Measurements from ENCODE around the gene SHROOM2.
"Not testable (repeated sequence)": the region's sequence is repeated elsewhere in the genome, so short reads cannot be mapped to it uniquely, and the experiment has no call there.

The SHROOM2 gene, protein sequence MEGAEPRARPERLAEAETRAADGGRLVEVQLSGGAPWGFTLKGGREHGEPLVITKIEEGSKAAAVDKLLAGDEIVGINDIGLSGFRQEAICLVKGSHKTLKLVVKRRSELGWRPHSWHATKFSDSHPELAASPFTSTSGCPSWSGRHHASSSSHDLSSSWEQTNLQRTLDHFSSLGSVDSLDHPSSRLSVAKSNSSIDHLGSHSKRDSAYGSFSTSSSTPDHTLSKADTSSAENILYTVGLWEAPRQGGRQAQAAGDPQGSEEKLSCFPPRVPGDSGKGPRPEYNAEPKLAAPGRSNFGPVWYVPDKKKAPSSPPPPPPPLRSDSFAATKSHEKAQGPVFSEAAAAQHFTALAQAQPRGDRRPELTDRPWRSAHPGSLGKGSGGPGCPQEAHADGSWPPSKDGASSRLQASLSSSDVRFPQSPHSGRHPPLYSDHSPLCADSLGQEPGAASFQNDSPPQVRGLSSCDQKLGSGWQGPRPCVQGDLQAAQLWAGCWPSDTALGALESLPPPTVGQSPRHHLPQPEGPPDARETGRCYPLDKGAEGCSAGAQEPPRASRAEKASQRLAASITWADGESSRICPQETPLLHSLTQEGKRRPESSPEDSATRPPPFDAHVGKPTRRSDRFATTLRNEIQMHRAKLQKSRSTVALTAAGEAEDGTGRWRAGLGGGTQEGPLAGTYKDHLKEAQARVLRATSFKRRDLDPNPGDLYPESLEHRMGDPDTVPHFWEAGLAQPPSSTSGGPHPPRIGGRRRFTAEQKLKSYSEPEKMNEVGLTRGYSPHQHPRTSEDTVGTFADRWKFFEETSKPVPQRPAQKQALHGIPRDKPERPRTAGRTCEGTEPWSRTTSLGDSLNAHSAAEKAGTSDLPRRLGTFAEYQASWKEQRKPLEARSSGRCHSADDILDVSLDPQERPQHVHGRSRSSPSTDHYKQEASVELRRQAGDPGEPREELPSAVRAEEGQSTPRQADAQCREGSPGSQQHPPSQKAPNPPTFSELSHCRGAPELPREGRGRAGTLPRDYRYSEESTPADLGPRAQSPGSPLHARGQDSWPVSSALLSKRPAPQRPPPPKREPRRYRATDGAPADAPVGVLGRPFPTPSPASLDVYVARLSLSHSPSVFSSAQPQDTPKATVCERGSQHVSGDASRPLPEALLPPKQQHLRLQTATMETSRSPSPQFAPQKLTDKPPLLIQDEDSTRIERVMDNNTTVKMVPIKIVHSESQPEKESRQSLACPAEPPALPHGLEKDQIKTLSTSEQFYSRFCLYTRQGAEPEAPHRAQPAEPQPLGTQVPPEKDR (N-terminal part only)

DNA sequence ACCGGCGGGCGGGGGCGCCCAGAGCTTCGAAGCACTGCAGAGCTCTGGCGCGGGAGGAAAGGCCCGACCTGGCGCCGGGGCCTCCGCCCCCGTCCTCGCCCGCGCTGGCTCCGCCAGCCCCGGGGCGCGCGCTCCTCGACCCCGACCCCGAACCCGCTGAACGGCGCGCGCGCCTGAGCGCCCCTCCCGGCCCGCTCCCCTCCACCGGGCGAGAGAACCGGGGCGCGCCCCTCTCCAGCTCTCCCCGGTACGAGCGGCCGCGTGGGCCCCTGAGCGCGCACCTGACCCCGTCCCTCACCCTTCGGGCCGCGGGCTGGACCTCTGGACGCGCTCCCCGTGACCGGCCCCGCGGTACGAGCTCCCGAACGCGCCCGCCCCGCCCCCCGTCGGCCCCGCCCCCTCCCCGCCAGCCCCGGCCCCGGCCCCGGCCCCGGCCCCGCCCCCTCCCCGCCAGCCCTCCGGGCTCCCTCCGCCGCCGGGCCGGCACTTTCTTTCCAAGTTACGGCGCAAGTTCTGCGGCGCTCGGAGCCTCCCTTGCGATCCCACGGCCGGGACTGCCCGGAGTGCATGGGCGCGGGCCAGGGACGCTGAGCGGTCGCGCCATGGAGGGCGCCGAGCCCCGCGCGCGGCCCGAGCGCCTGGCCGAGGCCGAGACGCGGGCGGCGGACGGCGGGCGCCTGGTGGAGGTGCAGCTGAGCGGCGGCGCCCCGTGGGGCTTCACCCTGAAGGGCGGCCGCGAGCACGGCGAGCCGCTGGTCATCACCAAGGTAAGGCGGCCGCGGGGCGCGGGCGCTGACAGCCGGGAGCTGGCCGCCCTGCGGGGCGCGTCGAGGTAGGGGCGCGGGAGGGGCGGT, at the start of gene SHROOM2:
TSS of gene SHROOM2 (plus strand) at position 486 of the 854 bp plus-strand sequence. CDS start at position 603, 117 bp downstream.
- no peak for DNase-seq

DNA sequence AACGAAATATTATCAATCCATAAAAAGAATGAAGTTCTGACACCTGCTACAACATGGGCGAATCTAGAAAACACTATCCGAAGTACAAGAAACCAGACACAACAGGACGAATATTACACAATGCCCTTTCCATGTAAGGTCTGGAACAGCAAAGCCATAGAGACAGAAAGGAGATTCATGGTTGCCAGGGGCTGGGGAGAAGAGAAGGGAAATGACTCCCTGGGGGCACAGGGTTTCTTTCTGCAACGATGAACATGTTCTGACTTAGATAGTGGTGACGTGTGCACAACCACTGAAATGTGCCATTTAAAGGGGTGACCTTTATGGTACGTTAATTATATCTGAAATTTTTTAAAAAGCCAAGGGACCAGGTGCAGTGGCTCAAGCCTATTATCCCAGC, 48.9 kb upstream of the SHROOM2 start:
- no peak for DNase-seq

DNA sequence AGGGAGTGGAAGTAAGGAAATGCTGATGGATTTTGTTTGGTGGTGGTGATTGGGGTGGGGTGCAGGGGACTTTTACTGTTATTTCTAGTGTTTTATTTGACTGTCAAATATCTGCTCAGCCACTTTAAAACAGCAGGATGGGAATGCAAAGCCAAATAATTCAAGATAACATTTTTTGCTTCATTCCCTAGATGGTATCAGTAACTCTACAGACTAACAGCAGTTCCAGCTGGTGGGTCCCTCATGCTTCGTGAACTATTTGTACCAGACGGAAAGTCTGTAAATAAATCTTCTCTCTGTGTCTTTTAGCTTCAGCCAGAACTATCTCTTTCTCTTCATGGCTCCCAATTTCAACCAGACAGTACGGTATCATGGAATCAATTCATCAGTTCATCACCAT, 48.1 kb upstream of the SHROOM2 start:
- no peak for DNase-seq

DNA sequence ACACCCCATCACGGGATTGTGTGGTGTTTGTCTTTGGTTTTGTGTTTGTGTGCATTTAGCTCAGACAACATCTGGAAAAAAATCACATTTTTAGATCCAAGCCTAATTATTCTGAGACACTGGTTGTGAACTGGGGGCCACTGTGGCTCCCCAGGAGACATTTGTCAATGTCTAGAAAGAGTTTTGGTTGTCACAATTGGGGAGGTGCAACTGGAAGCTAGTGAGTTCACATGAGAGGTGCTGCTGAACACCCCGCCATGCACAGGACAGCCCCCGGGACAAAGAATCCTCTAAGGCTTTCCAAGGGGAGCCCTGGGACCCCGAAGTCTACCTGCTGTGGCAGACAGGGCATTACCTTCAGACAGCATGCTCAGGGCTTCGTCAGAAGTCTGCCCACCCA, 47.1 kb upstream of the SHROOM2 start:
- no peak for DNase-seq

DNA sequence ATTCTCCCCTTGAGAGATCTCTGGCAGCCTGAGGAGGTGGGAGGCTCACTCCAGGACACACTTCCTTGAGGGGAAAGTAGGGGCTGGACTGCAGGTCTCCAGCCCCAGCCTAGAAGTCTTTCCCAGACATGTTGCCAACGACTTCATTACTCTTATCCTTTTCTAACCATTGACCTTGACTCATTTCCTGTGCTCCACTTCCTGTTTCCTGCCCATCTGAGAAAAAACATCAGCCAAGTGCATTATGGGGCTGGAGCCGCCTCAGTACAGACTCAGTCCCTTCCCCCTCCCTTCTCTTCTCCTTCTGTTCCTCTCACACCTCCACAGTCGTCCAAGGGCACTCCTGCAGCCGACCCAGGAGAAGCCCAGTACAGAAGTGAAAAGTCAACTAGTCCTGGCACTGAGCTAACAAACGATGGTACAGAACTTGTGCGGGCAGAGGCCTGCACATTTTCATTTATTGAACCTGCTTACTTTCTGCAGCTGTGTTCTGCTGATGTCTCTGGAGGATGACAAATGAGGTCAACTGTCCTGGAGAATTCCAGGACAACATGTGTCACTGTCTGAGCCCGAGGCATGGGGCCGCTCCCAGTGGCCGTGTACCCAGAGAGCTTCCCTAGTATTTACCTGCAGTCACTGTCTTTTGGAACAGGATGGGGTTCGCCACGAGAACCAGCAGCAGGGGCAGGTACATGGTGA, 40.7 kb upstream of the SHROOM2 start:
- DNase-seq: no peak

DNA sequence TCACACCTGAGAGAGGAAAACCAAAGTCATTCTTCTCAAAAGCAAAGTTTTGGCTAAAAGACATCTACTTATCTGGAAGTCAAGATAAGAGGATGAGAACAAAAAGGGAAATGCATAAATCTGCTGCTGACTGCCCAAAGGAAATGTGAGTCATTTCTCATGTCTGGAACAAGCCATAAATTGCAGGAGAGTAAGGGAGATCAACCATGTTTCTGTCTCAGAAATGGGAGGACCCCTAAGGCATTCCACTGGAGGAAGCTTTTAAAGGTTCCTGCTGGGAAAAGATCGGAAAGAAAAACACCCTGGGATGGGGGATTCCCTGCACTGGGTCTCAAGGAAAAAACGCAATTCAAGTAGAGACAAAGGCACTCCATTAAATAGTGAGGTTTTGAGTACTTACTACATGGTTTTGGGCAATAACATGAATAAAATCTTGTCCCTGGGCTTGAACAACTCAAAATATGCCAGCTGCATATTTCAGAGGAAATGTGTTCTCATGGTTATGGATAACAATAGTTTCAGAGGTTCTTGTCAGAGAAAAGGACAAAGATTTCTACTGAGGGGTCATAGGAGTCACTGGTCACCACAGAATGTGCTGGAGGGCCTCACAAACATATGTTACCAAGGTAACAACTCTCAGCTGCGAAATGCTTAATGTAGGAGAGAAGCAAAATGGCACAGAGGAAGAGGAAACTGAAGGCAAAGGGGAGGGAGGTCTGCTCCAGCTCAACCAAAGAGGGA, 39.9 kb upstream of the SHROOM2 start:
- no peak for DNase-seq

DNA sequence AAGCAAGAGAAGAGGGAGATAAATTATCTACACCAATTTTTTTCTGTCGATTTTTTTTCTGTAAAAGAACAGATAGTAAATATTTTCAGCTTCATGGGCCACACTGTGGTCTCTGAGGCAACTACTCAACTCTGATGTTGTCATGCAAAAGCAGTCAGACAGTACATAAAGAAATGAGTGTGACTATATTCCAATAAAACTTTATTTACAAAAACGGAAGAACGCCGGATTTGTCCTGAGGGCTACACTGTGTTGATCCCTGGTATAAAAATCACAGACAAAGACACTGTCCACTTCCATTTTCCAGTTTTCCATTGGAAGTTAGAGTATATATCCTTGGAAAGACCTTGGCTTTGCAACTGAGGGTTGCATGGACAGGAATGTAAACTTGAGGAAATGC, 38.6 kb upstream of the SHROOM2 start:
- no peak for DNase-seq

DNA sequence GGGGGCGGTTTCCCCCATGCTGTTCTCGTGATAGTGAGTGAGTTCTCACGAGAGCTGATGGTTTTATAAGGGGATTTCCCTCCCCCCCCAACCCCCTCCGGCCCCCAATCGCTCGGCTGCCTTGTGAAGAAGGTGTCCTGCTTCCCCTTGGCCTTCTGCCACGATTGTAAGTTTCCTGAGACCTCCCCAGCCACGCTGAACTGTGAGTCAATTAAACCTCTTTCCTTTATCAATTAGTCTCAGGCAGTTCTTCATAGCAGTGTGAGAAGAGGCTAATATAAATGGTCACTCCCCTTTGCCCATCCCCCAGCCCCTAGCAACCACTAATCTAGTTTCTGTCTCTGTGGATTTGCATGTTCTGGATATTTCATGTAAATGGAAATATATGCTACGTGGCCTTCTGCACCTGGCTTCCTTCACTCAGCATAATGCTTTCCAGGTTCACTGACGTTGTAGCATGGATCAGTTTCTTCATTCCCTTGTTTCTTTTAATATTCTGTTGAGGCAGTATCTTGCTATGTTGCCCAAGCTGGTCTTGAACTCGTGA, 37.0 kb upstream of the SHROOM2 start:
- DNase-seq: no peak

DNA sequence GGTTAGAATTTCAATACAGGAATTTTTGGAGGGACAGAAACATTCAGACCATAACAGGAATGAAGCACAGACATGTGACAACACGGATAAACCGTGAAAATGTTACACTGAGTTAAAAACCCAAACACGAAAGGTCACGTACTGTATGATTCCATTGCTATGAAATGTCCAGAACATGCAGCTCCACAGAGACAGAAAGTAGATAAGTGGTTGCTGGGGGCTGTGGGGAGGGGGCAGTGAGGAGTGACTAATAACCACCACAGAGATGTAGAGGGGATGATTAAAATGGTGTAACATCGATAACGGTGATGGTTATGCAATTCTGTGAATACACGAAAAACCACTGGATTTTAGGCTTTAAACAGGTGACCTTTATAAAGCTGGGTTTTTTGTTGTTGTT, 28.9 kb upstream of the SHROOM2 start:
- no peak for DNase-seq

DNA sequence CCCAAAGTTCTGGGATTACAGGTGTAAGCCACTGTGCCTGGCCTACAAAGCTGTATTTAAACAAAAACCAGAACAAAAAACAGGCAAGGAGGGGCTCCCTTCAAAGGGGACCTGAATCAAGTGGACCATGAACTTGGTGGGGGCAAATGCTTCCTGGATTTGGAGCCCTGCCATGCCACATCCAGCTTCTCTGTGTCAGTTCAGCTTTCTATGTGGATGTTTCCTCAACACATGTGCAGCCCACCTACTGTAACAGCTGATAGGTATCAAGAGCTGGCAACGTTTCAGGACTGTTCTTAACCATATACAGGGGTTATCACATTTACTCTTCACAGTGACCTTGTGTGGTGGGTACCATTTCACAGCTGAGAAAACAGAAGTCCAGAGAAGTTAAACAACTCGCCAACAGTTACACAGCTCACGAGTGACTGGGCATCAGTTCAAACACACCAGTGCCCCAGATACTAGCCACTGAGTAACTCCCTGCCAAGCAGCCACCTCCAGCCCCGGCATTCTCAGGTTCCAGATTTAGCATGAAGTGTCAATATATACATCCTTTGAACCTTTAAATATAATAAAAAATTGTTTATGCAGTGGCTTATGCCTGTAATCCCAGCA, 28.1 kb upstream of the SHROOM2 start:
- DNase-seq: no peak

DNA sequence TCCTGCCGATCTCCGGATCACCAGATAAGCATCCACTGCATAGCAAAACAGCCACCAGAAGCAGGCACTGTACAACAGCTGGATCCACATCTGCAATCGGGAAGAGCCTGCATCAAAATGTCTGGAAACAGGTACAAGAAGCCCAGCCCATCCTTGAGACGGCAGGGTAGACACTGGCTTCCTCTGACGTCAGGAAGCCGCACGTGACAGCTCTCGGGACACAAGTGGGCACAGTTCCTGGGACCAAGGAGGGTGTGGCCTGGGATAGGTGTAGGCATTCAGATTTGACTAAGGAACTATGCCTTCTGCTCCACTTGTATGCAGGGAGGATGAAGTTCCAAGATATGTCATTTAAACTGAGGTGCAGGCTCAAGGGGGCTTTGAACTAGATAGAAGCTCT, 26.9 kb upstream of the SHROOM2 start:
- peak; percentile 24 for DNase-seq

DNA sequence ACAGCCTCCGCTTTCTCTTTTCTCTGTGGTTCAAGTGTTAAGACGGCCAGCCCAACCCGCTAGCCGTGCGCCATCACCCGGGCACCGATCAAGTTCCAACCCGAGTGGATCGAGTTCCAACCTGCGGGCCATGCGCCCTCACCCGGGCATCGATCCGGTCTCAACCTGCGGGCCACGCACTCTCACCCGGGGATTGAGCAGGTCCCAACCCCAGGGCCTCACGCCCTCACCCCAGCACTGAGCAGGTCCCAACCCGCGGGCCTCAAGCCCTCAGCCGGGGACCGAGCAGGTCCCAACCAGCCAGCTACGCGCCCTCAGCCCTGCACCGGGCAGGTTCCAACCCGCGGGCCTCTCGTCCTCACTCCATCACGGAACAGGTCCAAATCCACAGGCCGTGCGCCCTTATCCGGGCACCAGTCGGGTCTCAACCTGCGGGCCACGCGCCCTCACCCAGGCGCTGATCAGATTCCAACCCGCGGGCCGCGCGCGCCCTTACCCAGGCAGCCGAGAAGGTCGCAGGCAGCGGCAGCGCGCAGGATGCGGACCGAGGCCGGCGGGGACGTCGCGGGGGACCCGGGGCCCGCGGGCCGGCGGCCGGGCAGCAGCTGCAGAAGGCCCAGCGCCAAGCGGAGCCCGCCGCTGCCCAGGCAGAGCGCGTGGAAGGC, 21.0 kb upstream of the SHROOM2 start:
- no peak for DNase-seq

DNA sequence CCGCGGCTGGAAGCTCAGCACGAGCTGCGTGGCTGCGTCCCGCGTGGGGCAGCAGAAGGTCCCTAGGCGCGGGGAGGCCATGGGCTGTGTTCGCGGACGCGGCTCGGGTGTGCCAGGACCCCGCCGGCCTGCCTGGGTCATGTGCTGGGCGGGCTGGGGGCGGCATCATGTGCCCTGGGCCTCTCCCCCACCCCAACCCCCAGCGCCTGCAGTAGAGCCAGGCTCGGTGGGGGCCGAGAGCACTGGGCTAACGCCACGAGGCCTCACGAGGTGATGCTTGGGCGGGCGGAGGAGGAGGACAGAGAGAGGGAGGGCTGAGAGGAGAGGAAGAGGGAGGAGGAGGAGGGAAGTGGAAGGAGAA, 20.5 kb upstream of the SHROOM2 start, which contains the start of gene GPR143:
TSS of gene GPR143 (minus strand) at position 111 of the 361 bp plus-strand sequence. CDS start at position 81, 30 bp downstream.
- DNase-seq: no peak

DNA sequence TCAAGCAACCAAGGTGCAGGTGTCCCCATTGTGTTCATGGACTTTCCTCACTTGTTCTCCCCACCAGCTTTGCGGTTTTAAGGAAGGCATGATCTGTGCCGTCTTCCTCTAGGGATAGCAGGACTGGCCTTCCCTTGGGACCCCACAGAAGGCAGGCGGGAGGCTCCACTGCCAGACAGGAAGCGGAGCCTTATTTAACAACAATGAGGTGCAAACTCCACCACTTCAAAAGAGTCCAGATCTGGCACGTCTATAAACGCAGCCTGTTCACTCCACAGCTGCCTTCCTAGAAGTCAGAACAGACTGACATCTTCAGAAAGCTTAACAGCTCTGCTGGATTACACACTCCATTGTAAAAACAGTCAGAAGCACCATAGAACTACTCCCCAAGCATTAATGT, 18.9 kb upstream of the SHROOM2 start:
- no peak for DNase-seq

DNA sequence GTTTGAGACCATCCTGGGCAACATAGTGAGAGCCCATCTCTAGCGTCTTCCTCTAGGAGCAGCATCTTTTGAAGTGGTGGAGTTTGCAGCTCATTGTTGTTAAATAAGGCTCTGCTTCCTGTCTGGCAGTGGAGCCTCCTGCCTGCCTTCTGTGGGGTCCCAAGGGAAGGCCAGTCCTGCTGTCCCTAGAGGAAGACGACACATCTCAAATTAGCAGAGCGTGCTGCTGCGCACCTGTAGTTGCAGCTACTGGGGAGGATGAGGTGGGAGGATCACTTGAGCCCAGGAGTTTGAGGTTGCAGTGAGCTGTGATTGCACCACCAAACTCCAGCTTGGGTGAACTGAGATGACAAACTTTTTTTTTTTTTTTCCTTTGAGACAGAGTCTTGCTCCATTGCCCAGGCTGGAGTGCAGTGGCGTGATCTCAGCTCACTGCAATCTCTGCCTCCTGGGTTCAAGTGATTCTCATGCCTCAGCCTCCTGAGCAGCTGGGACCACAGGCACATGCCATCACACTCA, 17.8 kb upstream of the SHROOM2 start:
- not testable (repeated sequence) for DNase-seq

DNA sequence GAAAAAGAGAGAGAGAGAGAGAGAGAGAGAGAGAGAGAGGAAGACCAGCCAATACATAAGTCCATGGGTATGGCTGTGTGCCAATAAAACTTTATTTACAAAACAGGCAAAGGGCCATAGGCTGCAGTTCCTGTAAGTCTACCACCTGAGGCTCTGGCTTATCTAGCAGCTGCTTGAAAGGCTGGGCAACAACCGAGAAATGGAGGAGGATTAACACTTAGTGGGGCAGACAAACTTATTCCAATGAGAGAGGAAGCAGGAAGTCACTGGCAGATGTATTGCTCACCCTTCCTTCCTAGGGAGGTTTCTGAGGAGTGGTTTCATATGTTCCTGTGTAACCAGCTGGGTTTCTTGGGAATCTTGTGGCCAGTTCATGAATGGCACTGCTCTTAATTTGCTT, 15.9 kb upstream of the SHROOM2 start:
- no peak for DNase-seq

DNA sequence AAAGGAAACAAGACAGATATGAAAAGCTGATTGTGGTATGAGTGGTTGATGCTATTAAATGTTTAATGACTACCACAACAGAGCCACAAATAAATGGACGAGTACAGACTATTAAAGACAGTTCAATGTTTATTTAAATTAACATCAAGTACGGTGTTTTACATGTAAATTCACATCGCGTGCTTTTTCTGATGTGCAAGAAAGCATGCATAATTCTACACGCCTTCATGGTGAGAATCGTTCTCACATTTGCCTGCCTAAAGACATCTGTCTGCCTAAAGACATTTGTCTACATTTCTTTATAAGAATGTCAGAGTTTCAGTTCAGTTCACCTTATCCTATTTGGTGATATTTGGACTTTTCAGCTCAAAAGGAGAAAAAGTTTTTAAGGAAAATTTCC, 13.3 kb upstream of the SHROOM2 start:
- no peak for DNase-seq

DNA sequence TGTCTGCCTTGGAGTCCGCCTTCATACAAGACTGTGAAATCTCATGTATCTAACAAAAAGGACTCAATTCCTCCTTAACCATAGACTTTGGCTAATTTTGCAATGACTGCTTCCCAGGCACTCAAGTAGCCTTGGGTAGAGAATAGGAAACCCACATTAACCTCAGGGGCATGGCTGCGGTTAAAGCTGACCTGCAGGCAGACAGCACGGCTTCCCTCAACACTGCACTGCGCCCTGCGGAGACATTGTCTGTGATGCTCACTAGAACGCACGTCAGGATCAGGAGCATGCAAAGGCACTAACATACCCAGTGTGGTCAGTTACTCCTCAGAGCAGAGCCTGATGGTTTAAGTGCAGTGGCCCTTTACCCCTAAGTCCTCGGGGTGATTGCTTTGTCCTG, 10.3 kb upstream of the SHROOM2 start:
- no peak for DNase-seq

DNA sequence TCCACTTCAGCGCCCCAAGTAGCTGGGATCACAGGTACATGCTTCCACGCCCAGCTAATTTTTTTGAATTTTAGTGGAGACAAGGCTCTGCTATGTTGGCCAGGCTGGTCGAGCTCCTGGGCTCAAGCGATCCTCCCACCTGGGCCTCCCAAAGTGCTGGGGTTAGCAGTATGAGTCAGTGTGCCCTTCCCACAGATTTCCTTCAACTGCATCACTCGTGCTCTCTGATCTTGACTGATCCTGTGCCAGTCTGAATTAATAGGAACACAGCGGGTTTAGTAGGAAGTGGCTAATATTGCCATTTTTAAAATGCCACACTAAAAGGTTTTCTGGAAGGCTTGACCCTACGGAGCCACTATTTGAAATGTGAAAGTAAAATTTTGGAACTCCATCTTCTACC, 4.3 kb upstream of the SHROOM2 start:
- no peak for DNase-seq

Measured in DMS79 (cell line).